HCT116 (cell line): ENCODE data around the gene GPR32. TPM values are rescaled to one million over a fixed set of nuclear protein-coding genes. Genes with fewer than 3 reads are reported as not detected.
"Not testable (repeated sequence)": the region's sequence is repeated elsewhere in the genome, so short reads cannot be mapped to it uniquely, and the experiment has no call there.

ENCODE experiments used
- ATAC-seq: fragments of 200-7000 bp; cut with Tn5 transposase; 2 replicates; pipeline ENCODE4 v1.9.1; 2020; ENCODE audit warnings: mild to moderate bottlenecking, moderate library complexity
- BruUV-seq: library from RNA; stranded (reverse); fragments of 400-500 nt; replicated peaks from 2 replicates; lab custom pipeline; 2021; lab: Mats Ljungman, UMichigan
- CTCF ChIA-PET: fragments of 300-600 bp; sonication (Branson Sonifier 250); formaldehyde crosslinking; loops from one replicate; lab custom pipeline; 2021; ENCODE audit warnings: antibody characterized with exemption; lab: Charles Lee
- POLR2A ChIA-PET: fragments of 300-600, 350-600 bp; sonication (Branson Sonifier 250); formaldehyde crosslinking; loops from one replicate; lab custom pipeline; 2021; ENCODE audit warnings: antibody characterized with exemption; lab: Charles Lee
- RAD21 ChIA-PET, 2 experiments: fragments of 300-600 bp; sonication (Branson Sonifier 250); formaldehyde crosslinking; loops; one replicate each; lab custom pipeline; 2023; ENCODE audit warnings: low total read pairs in 2 of 2; ENCODE audit not compliant: uncharacterized antibody in 2 of 2, unreplicated experiment in 2 of 2, low non-redundant PET in 1 of 2; lab: Charles Lee
- DNase-seq: peaks from one replicate; pipeline ENCODE4 v3.0.0-alpha.2; 2010; ENCODE audit warnings: low read depth, low spot score
- H2AFZ ChIP-seq: fragments of 200-600 bp; shearing (Covaris generic), sonication (generic); 2 replicates; pipeline ENCODE4 v1.6.1; 2017; ENCODE audit warnings: low read depth, mixed run types, mixed read lengths, antibody characterized with exemption, low read length; ENCODE audit not compliant: poor library complexity, severe bottlenecking
- H3K27ac ChIP-seq: 2 replicates; pipeline ENCODE4 v1.5.1; 2012; ENCODE audit warnings: low read depth, low read length
- H3K27me3 ChIP-seq: fragments of 200-600 bp; sonication (generic); 2 replicates; pipeline ENCODE4 v1.6.1; 2016; ENCODE audit warnings: mixed run types, low read length, mixed read lengths; ENCODE audit not compliant: insufficient read depth
- H3K36me3 ChIP-seq, 2 experiments: fragments of 200-500 bp in 1 of 2; fragments of 200-600 bp in 1 of 2; sonication (Bioruptor generic) in 1 of 2; sonication (generic) in 1 of 2; 2 replicates each; pipeline versions ENCODE4 v1.5.1 to v1.6.1; 2014 to 2016; ENCODE audit warnings: low read length in 2 of 2, inconsistent platforms in 1 of 2, mixed read lengths in 1 of 2, mixed run types in 1 of 2; ENCODE audit not compliant: insufficient read depth in 2 of 2, control insufficient read depth in 1 of 2
- H3K4me1 ChIP-seq, 2 experiments: fragments of 200-600 bp in 1 of 2; sonication (generic) in 1 of 2; 2 replicates each; pipeline versions ENCODE4 v1.5.1 to v1.6.1; 2012 to 2017; ENCODE audit warnings: low read length in 2 of 2, inconsistent platforms in 1 of 2, mild to moderate bottlenecking in 1 of 2, mixed read lengths in 1 of 2, mixed run types in 1 of 2, moderate library complexity in 1 of 2; ENCODE audit not compliant: insufficient read depth in 2 of 2, control insufficient read depth in 1 of 2
- H3K4me2 ChIP-seq: fragments of 200-600 bp; sonication (generic); 2 replicates; pipeline ENCODE4 v1.6.1; 2017; ENCODE audit warnings: mixed run types, low read length, mixed read lengths
- H3K4me3 ChIP-seq, 2 experiments: fragments of 200-600 bp in 1 of 2; sonication (generic) in 1 of 2; replicated peaks in 1 of 2; 2 replicates each; pipeline ENCODE4 v1.5.1; 2011 to 2016; ENCODE audit warnings: low read length in 2 of 2, control low read depth in 1 of 2, low read depth in 1 of 2, mild to moderate bottlenecking in 1 of 2, mixed read lengths in 1 of 2, mixed run types in 1 of 2
- H3K79me2 ChIP-seq: fragments of 200-600 bp; sonication (generic); 2 replicates; pipeline ENCODE4 v1.6.1; 2017; ENCODE audit warnings: mild to moderate bottlenecking, mixed run types, low read length, moderate library complexity, mixed read lengths; ENCODE audit not compliant: insufficient read depth
- H3K9ac ChIP-seq: fragments of 200-600 bp; sonication (generic); 2 replicates; pipeline ENCODE4 v1.6.1; 2016; ENCODE audit warnings: low read length, mixed read lengths
- H3K9me2 ChIP-seq: fragments of 200-600 bp; sonication (generic), shearing (Covaris generic); 2 replicates; pipeline ENCODE4 v1.6.1; 2017; ENCODE audit warnings: mixed run types, mild to moderate bottlenecking, moderate library complexity; ENCODE audit not compliant: insufficient read depth
- H3K9me3 ChIP-seq, 2 experiments: fragments of 200-500 bp in 1 of 2; fragments of 200-600 bp in 1 of 2; sonication (Bioruptor generic) in 1 of 2; sonication (generic) in 1 of 2; 2 replicates each; pipeline ENCODE4 v1.6.1; 2014 to 2017; ENCODE audit warnings: low read length in 2 of 2, mixed read lengths in 2 of 2, inconsistent platforms in 1 of 2, low read depth in 1 of 2, mild to moderate bottlenecking in 1 of 2, mixed run types in 1 of 2, moderate library complexity in 1 of 2; ENCODE audit not compliant: control insufficient read depth in 1 of 2, insufficient read depth in 1 of 2
- H4K20me1 ChIP-seq: fragments of 200-600 bp; sonication (generic), shearing (Covaris generic); 2 replicates; pipeline ENCODE4 v1.6.1; 2017; ENCODE audit warnings: mixed run types, mild to moderate bottlenecking, moderate library complexity; ENCODE audit not compliant: insufficient read depth
- ELF1 ChIP-seq: IDR thresholded peaks from 2 replicates; pipeline ENCODE4 v1.6.1; 2012; ENCODE audit warnings: low read depth, borderline replicate concordance
- REST ChIP-seq: IDR thresholded peaks from 2 replicates; pipeline ENCODE4 v1.6.1; 2012; ENCODE audit warnings: low read depth
- ZBTB33 ChIP-seq: IDR thresholded peaks from 2 replicates; pipeline ENCODE4 v1.6.1; 2011; ENCODE audit warnings: mild to moderate bottlenecking, low read length, moderate library complexity; ENCODE audit not compliant: insufficient replicate concordance; ENCODE audit errors: extremely low read depth
- intact Hi-C: fragments of 100-400 bp; cut with micrococcal nuclease; formaldehyde crosslinking; loops from 2 replicates; pipeline ENCODE4 v1.10.0; 2022
- total RNA-seq: library from RNA; stranded (reverse); gene quantifications from one replicate; pipeline ENCODE4 v1.2.1, GENCODE V29; 2021; ENCODE audit not compliant: unreplicated experiment

GPR32 gene
- total RNA-seq, 1 experiment from 2014 or later, result not detected

GRCh38 chr19:50808856-50809255 lies 38.6 kb downstream of the GPR32 start (continued):
- TF ChIP-seq REST (no peak), ZBTB33 (no peak), ELF1 (no peak)

GRCh38 chr19:50811622-50812238 lies 41.5 kb downstream of the GPR32 start:
- ATAC-seq, CTCF ChIA-PET: not testable (repeated sequence)

More at GRCh38 chr19:50811622-50812238, 41.5 kb downstream of the GPR32 start:
- POLR2A ChIA-PET, H3K36me3 ChIP-seq, H4K20me1 ChIP-seq, BruUV-seq, H3K9me2 ChIP-seq, H3K79me2 ChIP-seq, RAD21 ChIA-PET, H3K27ac ChIP-seq, H3K4me2 ChIP-seq, H3K27me3 ChIP-seq, H3K9ac ChIP-seq, H3K4me1 ChIP-seq, H3K4me3 ChIP-seq, DNase-seq, intact Hi-C loops, H3K9me3 ChIP-seq, H2AFZ ChIP-seq: not testable (repeated sequence)
